NCI-H1436 (cell line): Measurements from ENCODE around the gene NAT16.
"Not testable (repeated sequence)": the region's sequence is repeated elsewhere in the genome, so short reads cannot be mapped to it uniquely, and the experiment has no call there.

Experiments used
- DNase-seq: peaks from one replicate; lab custom pipeline; 2025; lab: John Stamatoyannopoulos, UW

NAT16 gene

DNA sequence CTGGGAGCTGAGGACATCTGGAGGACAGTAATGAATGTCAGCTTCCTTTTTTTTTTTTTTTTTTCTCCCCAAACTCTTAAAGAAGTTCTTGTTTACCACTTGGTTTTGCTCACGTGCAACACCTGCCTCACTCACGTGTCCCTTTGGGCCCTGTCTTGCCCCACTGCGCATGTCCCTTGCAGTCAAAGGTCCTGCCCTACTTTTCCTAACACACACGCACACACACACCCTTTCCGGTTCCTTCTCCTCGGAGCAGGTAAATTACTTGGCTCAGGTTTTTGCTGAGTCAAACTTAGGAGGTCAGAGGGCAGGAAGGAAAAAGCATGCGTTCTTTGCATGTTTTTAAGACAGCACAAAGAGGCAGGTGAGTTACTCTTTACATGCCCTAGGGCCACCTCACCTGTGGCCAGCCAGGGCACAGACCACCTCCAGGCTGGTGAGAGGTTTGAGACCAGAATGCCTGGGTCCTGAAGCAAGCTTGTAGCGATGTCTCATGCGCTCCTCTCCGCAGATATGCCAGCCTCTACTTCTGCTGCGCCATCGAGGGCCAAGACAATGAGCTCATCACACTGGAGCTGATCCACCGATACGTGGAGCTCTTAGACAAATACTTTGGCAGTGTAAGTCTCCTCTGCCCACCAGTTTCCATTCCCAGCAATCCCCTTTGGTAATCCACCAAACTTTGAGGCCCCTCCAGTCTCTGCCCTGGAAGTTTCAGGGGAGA, 23.1 kb downstream of the NAT16 start:
- DNase-seq: no peak

DNA sequence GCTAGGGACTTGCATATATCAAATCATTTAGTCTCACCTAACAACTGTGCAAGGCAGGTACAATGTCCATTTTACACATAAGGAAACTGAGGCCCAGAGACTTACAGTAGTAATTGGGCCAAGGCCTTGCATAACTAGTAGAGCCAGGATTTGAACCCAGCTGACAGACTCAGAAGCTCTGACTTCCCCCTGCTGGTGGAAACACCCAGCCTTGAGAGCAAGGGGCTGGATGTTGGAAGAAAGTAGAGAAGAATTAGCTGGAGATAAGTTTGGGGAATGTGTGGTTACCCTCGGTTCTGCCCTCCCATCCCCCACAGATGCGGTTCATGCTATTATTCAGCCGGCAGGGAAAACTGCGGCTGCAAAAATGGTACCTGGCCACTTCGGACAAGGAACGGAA, 23.8 kb downstream of the NAT16 start:
- no peak for DNase-seq

DNA sequence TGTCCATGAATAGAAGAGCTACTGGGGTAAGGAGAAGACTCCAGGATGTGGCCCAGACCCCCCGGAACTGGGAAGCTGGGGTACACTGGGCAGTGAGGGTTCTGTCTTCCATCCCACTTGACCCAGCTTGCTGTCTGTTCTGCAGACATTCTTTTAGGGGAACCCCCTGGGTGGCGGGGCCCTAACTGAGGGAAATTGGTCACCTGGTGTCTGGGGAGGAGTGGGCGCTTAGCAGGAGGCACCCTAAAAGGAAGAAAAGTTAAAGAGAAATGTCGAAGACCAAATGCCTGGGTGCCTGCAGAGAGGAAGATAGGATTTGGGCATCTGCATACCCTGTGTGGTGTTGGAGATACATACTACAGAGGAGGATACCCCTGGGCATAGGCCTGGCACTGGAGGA, 24.8 kb downstream of the NAT16 start:
- no peak for DNase-seq

DNA sequence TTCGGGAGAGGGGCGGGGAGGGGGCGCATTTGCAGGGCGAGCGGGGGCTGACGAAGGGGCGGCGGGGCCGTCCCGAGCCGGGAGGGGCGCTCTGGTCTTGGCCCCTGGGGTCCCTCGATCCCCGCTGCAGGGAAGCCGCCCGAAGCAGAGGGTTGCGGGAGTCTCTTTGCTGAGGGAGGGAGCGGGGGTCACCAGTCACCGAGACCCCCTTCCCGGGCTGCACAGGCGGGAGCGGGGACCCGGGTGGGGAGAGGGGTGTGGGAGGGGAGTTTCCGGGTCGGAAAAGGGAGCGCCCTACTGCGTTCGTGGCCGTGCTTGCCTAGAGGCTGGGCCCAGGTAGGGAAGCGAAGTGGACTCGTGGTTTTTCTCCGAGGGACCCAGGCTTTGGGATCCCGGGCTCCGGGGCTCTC, 25.4 kb downstream of the NAT16 start:
- DNase-seq: no peak

DNA sequence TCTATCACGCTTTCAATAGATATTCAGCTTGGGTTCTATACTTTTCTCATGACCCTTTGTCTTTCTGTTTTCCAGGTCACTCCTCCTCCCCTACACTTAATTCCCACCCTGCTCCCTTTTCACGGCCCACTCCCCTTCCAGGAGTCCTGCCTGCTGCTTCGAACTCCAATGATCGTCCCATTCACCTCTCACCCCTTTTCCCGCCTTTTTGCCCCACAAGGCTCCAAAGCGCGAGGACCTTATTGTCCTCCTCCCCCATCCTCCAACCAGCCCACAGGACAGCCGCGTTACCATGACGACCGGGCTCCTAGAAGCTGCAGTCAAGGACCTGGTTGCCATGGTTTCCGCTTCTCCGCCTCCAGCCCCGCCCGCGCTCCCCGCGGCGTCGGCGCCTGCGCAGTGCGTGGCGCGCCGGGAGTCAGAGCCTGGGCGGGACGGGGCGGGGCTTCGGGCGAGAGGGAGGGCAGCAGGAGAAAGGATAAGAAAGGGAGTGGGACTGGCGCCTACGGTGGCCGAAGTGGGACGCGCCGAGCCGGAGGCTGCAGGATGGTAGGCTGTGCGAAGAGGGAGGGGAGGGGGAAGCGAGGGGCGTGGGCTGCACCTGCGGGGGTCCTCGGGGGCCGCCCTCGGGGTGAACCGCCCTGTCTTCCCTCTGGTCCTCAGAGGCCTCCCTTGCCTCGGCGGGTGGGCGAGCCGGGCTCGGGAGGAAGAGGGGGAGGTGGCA, 26.0 kb downstream of the NAT16 start, which contains the start of gene AP1S1:
TSS of gene AP1S1 (plus strand) at position 508 of the 724 bp plus-strand sequence. CDS start at position 547, 39 bp downstream.
- peak; percentile 96 for DNase-seq

DNA sequence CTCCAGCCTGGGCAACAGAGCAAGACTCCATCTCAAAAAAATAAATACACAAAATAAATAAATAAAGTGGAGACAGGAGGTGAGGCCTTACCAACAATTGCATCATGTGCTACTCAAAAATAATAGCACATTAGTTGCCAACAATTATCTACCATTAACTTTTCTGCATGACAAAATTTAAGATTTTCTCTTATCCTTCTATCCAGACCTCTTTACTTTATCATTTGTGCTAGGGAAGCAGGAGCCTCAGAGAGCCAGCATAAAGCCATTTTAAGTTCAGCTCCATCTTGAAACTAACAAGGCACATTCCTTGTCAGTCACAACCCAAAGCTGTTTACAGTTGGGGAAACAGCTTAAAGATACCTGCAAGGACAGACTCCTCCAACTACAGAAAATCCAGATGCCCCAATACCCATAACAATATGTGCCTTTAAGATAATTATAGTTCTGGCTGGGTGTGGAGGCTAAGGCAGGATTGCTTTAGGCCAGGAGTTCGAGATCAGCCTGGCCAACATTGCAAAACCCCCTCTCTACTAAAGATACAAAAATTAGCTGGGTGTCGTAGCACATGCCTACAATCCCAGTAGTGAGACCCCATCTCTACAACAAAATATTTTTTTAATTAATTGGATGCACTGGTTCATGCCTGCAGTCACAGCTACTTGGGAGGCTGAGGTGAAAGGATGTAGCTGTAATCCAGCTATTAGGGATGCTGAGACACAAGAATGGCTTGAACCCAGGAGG, 28.0 kb downstream of the NAT16 start:
- DNase-seq: no peak

DNA sequence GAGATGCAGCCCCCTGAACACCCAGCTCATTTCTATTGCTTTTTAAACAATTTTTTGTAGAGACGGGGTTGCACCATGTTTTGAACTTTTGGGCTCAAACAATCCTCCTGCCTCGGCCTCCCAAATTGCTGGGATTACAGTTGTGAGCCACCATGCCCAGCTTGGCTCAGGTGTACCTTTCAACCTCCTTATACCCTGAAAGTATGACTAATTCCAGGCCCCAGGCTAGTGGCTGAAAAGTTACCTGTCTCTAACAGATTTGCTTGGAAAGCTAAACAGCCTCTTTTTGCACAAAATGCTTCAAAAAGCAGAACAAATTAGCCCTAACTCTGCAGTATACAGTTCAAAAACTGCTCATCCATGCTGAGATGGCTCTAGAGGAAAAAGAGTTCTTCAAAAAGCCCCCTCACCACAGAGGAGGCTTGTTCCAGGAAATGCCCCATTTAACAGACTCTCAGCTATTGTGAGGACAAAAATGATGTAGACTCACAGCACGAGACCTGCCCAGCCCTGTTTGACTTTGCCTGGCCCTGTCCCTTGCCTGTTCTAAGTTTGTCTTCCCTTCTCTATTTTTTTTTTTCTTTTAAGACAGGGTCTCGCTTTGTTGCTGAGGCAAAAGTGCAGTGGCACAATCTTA, 39.2 kb downstream of the NAT16 start:
- DNase-seq: no peak

DNA sequence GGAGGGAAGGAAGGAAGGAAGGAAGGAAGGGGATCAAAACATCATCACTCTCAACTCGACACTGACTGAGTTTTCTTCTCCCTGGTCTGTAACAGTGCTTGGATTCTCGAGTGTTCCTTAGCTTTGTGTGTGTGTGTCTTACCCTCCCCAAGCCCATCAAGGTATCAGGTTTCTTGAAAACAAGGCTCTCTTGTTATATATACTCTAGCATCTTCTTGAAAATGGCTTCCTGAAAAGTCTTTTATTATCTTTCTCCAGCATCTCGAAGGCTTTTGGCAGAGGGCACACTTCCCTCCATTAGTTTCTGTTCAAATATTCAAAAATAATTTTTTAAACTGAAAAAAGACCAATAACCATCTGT, 39.8 kb downstream of the NAT16 start:
- DNase-seq: no peak

DNA sequence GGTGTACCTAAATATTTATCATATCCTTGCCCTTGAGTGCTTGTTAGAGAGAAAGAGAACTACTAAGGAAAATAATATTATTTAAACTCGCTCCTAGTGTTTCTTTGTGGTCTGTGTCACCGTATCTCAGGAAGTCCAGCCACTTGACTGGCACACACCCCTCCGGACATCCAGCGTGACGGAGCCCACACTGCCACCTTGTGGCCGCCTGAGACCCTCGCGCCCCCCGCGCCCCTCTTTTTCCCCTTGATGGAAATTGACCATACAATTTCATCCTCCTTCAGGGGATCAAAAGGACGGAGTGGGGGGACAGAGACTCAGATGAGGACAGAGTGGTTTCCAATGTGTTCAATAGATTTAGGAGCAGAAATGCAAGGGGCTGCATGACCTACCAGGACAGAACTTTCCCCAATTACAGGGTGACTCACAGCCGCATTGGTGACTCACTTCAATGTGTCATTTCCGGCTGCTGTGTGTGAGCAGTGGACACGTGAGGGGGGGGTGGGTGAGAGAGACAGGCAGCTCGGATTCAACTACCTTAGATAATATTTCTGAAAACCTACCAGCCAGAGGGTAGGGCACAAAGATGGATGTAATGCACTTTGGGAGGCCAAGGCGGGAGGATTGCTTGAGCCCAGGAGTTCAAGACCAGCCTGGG, 41.8 kb downstream of the NAT16 start:
- peak; percentile 87 for DNase-seq

DNA sequence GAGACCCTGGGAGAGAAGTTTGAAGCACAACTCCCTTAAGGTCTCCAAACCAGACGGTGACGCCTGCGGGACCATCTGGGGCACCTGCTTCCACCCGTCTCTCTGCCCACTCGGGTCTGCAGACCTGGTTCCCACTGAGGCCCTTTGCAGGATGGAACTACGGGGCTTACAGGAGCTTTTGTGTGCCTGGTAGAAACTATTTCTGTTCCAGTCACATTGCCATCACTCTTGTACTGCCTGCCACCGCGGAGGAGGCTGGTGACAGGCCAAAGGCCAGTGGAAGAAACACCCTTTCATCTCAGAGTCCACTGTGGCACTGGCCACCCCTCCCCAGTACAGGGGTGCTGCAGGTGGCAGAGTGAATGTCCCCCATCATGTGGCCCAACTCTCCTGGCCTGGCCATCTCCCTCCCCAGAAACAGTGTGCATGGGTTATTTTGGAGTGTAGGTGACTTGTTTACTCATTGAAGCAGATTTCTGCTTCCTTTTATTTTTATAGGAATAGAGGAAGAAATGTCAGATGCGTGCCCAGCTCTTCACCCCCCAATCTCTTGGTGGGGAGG, 42.4 kb downstream of the NAT16 start:
- no peak for DNase-seq

DNA sequence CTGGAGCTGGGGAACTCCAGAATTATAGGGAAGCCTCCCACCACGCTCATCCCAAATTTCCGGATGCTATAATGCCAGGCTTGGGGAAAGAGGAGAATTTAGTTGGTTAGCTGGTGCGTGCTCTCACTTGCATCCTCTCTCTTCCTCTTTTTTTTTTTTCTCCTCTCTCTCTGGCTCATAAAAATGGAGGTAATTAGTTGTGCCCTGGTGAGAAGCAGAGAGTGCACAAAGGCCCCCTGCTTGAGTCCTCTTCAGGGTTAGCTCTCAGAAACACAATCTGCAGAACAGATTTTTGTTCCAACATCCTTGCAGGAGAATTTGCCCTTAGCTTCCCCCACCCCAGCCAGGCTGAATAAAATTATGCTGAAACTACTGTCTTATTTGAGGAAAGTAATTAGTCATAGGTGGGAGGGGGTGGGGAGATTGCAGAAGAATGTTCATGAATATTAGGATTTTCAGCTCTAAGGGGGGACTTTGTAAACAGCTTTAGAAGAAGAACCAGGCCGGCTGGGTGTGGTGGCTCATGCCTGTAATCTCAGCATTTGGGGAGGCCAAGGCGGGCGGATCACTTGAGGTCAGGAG, 45.6 kb downstream of the NAT16 start:
- no peak for DNase-seq

DNA sequence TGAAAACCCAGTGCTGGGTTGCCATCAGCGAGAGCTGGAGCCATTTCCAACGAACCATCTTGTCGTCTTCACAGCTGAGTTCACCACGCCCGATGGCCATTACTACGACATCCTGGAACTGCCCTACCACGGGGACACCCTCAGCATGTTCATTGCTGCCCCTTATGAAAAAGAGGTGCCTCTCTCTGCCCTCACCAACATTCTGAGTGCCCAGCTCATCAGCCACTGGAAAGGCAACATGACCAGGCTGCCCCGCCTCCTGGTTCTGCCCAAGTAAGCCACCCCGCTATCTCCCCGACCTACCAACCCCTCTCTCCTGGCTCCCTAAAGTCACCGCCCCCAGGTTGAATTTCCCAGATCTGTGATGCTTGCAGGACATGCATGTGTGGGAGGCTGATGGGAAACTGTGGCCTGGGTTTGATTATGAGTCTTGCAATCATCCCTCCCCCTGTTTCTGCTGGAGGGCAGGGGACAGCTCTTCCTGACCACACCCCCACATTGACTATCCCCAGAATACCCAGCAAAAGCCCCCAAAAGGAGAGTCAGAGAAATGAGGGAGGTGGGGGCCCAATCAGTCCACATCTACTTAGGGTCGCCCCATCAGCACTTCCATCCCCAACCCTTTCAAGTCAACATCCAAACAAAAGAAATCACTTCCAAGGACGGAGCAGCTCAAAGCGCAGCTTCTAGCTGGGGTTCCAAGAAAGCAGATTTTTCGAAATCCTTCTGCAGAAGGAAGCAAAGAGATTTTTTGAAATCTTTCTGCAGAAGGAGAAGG, 46.3 kb downstream of the NAT16 start:
- DNase-seq: no peak

DNA sequence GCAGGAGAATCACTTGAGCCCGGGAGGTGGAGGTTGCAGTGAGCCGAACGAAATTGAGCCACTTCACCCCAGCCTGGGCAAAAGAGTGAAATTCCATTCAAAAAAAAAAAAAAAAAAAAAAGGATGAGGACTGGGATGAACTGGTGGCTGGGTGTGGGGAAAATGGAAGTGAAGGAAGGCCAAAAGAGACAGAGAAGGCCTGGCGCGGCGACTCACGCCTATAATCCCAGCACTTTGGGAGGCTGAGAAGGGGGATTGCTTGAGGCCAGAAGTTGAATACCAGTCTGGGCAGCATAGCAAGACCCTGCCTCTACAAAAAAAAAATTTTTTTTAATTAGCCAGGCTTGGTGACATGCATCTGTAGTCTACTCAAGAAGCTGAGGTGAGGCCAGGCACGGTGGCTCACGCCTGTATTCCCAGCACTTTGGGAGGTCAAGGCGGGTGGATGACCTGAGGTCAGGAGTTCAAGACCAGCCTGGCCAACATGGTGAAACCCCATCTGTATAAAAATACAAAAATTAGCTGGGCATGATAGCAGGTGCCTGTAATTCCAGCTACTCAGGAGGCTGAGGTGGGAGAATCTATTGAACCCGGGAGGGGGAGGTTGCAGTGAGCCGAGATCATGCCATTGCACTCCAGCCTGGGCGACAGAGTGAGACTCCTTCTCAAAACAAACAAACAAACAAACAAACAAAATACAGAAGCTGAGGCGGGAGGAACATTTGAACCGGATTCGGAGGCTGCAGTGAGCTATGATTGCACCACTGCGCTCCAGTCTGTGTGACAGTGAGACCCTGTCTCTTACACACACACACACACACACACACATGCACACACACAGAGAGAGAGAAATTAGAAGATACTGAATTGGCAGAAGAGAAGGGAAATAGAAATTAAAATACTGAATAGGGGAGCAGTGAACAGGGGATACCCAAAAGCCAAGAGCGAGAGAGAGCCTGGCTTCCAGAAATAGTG, 47.2 kb downstream of the NAT16 start:
- not testable (repeated sequence) for DNase-seq

DNA sequence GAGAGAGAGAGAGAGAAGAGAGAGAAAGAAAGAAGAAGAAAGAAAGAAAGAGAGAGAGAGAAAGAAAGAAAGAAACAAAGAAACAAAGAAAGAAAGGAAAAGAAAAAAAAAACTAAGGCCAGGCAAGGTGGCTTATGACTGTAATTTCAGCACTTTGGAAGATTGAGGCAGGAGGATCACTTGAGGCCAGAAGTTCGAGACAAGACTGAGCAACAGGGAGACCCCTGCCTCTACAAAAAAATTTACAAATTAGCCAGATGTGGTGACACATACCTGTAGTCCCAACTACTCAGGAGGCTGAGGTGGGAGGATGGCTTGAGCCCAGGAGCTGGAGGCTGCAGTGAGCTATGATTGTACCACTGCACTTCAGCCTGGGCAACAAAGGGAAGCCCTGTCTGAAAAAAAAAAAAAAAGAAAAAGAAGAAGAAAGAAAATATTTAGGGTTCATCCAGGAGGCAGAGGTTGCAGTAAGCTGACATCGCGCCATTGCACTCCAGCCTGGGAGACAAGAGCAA, 50.4 kb downstream of the NAT16 start:
- no peak for DNase-seq

DNA sequence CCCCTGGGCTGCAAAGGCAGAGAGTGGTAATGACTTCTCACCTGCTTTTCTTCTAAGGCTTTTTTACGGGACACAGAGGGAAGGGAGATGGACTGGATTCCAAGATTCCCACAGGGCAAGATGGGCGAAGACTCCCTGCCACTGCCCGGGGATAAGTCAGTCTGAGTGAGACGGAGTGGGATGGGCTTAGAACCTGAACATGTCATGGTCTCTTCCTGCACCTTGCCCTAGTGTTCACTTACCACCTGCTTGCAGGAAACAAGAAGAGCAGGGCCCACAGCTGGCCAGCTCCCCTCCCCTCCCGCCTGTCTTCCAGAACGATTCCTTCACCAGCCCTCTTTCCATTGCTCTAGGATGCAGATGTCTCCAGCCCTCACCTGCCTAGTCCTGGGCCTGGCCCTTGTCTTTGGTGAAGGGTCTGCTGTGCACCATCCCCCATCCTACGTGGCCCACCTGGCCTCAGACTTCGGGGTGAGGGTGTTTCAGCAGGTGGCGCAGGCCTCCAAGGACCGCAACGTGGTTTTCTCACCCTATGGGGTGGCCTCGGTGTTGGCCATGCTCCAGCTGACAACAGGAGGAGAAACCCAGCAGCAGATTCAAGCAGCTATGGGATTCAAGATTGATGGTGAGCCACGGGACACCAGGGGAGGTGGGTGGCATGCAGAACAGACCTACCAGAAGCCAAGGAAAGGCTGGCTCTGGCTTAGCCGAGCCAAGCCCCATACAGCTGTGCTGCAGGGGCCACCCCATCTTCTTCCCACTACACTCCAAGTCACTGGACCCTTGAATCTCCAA, 51.9 kb downstream of the NAT16 start:
- DNase-seq: no peak

DNA sequence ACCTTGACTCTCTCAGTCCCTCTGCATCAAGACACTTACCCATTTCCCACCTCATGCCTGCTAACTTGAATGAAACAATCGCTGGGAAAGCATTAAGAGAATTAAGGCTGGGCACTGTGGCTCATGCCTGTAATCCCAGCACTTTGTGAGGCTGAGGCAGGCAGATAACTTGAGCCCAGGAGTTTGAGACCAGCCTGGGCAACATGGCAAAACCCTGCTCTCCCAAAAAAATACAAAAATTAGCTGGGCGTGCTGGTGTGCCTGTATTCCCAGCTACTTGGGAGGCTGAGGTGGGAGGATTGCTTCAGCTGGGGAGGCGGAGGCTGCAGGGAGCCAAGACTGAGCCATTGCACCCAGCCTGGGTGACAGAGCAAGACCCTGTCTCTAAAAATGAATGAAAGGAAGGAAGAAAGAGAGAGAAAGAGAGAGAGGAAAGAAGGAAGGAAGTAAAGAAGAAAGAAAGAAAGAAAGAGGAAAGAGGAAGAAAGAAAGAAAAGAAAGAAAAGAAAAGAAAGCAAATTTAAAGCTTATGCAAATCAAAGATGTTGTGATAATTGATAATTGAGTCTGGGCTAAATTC, 52.5 kb downstream of the NAT16 start:
- DNase-seq: no peak

DNA sequence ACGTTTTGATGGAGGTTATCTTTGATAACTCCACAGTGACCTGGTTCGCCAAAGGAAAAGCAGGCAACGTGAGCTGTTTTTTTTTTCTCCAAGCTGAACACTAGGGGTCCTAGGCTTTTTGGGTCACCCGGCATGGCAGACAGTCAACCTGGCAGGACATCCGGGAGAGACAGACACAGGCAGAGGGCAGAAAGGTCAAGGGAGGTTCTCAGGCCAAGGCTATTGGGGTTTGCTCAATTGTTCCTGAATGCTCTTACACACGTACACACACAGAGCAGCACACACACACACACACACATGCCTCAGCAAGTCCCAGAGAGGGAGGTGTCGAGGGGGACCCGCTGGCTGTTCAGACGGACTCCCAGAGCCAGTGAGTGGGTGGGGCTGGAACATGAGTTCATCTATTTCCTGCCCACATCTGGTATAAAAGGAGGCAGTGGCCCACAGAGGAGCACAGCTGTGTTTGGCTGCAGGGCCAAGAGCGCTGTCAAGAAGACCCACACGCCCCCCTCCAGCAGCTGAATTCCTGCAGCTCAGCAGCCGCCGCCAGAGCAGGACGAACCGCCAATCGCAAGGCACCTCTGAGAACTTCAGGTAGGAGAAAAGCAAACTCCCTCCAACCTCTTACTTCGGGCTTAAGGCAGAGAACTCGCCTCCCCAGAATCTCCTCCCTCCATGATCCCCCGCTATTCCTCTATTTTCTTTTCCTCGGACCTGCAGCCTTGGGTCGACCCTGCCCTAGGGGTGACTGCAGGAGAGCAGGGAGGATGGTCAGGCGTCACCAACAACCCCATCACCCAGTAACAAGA, 53.2 kb downstream of the NAT16 start, which contains the start of gene SERPINE1:
TSS of gene SERPINE1 (plus strand) at position 454 of the 809 bp plus-strand sequence. CDS start 1,290 bp downstream, outside the sequence.
- DNase-seq: no peak
